ENCODE results near the gene SPPL2B. TPM values are rescaled to one million over a fixed set of nuclear protein-coding genes. Genes with fewer than 3 reads are reported as not detected.

SPPL2B gene
- total RNA-seq, 4 donors from 2014 or later = 46.8 to 97.6 (median 59.6) TPM

DNA sequence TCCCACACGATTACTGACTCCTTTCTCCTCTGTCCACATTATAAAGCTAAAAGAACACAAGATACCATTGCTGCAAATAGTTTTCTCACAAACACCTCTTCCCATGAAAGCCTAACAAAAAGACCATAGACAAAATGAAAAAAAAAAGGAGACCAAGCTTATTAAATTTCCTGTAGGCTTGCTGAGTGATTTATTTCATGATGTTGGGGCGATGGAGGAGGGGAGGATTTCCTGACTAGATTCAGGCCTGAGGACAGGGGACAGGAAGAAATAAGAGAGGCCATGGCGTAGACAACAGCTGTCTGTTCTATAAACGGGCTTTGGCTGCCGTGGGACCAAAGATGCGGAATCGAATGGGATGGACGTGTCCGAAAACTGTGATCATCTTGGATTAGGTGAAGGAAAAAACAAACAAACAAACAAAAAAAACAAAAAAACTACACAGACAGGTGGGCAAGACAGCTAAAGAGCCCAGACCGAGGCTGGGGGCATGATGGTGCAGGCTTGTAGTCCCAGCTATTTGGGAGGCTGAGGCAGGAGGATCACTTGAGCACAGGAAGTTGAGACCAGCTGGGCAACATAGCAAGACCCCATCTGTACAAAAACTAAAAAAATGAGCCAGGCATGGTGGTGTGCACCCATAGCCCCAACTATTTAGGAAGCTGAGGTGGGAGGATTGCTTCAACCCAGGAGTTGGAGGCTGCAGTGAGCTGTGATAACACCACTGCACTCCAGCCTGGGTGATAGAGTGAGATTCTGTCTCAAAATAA, 36.9 kb downstream of the SPPL2B start:
- Histone ChIP-seq H3K27me3 (peaks cover 44% of the 10 kb centered on the region), H3K4me1 (peaks cover 8% of the 10 kb centered on the region), H3K36me3 (no peaks in the 10 kb centered on the region), H3K9me3 (no peaks in the 10 kb centered on the region), H3K4me3 (no peak overlapping the region), H3K27ac (no peak overlapping the region)
- DNase-seq (ENCODE audit: low spot score in 2 of 2) = no peak
- WGBS = 82% methylated on average over 10 of the region's 10 CpGs
- TF ChIP-seq EP300 (IDR thresholded peaks at IDR 0.05) = no peak
- no peak for TF ChIP-seq POLR2AphosphoS5 (IDR thresholded peaks at IDR 0.05)
- TF ChIP-seq POLR2A (IDR thresholded peaks at IDR 0.05) = no peak
- TF ChIP-seq, protein P1, sequence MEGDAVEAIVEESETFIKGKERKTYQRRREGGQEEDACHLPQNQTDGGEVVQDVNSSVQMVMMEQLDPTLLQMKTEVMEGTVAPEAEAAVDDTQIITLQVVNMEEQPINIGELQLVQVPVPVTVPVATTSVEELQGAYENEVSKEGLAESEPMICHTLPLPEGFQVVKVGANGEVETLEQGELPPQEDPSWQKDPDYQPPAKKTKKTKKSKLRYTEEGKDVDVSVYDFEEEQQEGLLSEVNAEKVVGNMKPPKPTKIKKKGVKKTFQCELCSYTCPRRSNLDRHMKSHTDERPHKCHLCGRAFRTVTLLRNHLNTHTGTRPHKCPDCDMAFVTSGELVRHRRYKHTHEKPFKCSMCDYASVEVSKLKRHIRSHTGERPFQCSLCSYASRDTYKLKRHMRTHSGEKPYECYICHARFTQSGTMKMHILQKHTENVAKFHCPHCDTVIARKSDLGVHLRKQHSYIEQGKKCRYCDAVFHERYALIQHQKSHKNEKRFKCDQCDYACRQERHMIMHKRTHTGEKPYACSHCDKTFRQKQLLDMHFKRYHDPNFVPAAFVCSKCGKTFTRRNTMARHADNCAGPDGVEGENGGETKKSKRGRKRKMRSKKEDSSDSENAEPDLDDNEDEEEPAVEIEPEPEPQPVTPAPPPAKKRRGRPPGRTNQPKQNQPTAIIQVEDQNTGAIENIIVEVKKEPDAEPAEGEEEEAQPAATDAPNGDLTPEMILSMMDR (IDR thresholded peaks at IDR 0.05) = no peak

GRCh38 chr19:2371656-2372055, 43.2 kb downstream of the SPPL2B start:
- 69% methylated on average over 16 of the region's 16 CpGs for WGBS
- H3K27me3 ChIP-seq = peaks cover 20% of the 10 kb centered on the region
- H3K4me3 ChIP-seq = no peak overlapping the region

GRCh38 chr19:2372076-2372612, 43.7 kb downstream of the SPPL2B start:
- peaks cover 20% of the 10 kb centered on the region for H3K27me3 ChIP-seq
- no peak for TF ChIP-seq EP300 (IDR thresholded peaks at IDR 0.05)
- no peak for TF ChIP-seq POLR2AphosphoS5 (IDR thresholded peaks at IDR 0.05)
- TF ChIP-seq POLR2A (IDR thresholded peaks at IDR 0.05) = no peak
- TF ChIP-seq, protein P1 (IDR thresholded peaks at IDR 0.05) = no peak
- DNase-seq (ENCODE audit: low spot score in 2 of 2) = no peak
- no peak overlapping the region for H3K27ac ChIP-seq
- no peaks in the 10 kb centered on the region for H3K36me3 ChIP-seq
- 40% methylated on average over 11 of the region's 11 CpGs for WGBS
- H3K9me3 ChIP-seq = no peaks in the 10 kb centered on the region
- H3K4me3 ChIP-seq = no peak overlapping the region
- H3K4me1 ChIP-seq = no peaks in the 10 kb centered on the region

More at GRCh38 chr19:2371656-2372055, 43.2 kb downstream of the SPPL2B start:
- TF ChIP-seq POLR2AphosphoS5 (IDR thresholded peaks at IDR 0.05) (no peak), POLR2A (IDR thresholded peaks at IDR 0.05) (no peak), EP300 (IDR thresholded peaks at IDR 0.05) (no peak)
- TF ChIP-seq, protein P1 (IDR thresholded peaks at IDR 0.05) = no peak
- H3K9me3 ChIP-seq = no peaks in the 10 kb centered on the region
- H3K27ac ChIP-seq = no peak overlapping the region
- no peaks in the 10 kb centered on the region for H3K4me1 ChIP-seq
- no peaks in the 10 kb centered on the region for H3K36me3 ChIP-seq
- no peak for DNase-seq (ENCODE audit: low spot score in 2 of 2)

DNA sequence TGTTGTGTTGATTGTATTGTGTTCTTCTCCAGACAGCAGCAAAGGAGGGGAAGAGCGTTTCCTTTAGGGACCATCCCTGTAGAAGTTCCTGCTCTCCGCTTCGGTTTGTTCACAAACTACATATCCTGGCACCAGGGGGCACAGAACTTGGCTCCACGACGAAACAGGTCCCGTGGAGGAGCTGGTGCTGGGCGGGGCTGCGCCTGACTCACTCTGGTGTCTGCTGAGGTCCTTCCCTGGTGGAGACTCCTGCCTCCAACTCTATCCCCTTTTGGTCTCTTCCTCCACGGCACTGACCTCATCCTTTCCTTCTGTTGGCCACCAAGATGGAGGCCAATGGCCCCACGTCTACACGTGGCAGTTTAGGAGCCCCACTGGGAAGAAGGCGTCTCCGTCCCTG, 46.3 kb downstream of the SPPL2B start:
- Histone ChIP-seq H3K36me3 (no peaks in the 10 kb centered on the region), H3K27ac (no peak overlapping the region), H3K27me3 (peaks cover 17% of the 10 kb centered on the region), H3K4me3 (no peak overlapping the region), H3K4me1 (no peaks in the 10 kb centered on the region), H3K9me3 (no peaks in the 10 kb centered on the region)
- DNase-seq (ENCODE audit: low spot score in 2 of 2) = no peak
- TF ChIP-seq EP300 (IDR thresholded peaks at IDR 0.05) (no peak), POLR2A (IDR thresholded peaks at IDR 0.05) (no peak), POLR2AphosphoS5 (IDR thresholded peaks at IDR 0.05) (no peak)
- TF ChIP-seq, protein P1 (IDR thresholded peaks at IDR 0.05) = no peak
- WGBS = 76% methylated on average over 13 of the region's 13 CpGs

GRCh38 chr19:2375353-2376121, 47.1 kb downstream of the SPPL2B start:
- peaks cover 15% of the 10 kb centered on the region for H3K27me3 ChIP-seq
- H3K4me3 ChIP-seq = no peak overlapping the region
- H3K4me1 ChIP-seq = no peaks in the 10 kb centered on the region
- H3K36me3 ChIP-seq = no peaks in the 10 kb centered on the region
- H3K27ac ChIP-seq = no peak overlapping the region
- no peaks in the 10 kb centered on the region for H3K9me3 ChIP-seq
- TF ChIP-seq EP300 (IDR thresholded peaks at IDR 0.05) (no peak), POLR2A (IDR thresholded peaks at IDR 0.05) (no peak)
- TF ChIP-seq, protein P1 (IDR thresholded peaks at IDR 0.05) = no peak
- WGBS = 82% methylated on average over 6 of the region's 7 CpGs
- no peak for DNase-seq (ENCODE audit: low spot score in 2 of 2)

All from suprapubic skin (tissue), 4 donors.